GM10847 (cell line): ENCODE measurements around the gene PODN.

Experiments
- POLR2A ChIP-seq: IDR thresholded peaks from 2 replicates; pipeline ENCODE4 v1.6.1; 2011; ENCODE audit not compliant: insufficient read length; ENCODE audit errors: extremely low read depth

PODN gene

DNA sequence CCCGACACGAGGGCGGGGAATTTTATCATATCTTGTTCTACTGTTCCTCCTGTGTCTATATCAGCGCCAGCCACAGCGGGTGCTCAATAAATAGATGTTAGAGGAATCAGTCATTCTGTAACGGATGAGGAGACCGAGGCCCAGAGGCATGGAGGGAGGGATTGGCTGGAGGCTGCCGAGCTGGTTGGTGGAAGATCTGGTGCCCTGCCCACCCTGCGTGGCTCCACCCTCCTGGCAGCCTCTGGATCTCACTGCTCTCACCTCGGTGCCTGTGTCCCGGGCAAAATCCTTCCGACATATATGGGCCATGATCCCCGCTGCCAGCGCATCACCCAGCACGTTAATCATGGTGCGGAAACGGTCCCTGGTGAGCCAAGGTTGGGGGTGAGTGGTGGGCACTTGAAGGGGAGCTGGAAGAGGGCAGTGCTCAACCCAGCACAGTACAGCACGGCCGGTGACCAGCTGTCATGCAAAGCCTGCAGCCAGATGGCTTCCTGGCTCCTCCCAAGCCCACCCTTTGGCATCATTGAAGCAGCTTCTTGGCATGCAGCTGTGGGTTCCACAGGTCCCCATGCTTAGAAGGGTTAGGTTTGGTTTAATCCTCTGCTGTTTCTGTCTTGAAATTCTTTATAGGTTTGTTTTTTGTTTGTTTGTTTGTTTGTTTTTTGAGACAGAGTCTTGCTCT, 26.7 kb downstream of the PODN start:
- no peak for TF ChIP-seq POLR2A

- no peak for TF ChIP-seq POLR2A
These were observed 27.6 kb downstream of the PODN start for GRCh38 chr1:53089478-53090226.

DNA sequence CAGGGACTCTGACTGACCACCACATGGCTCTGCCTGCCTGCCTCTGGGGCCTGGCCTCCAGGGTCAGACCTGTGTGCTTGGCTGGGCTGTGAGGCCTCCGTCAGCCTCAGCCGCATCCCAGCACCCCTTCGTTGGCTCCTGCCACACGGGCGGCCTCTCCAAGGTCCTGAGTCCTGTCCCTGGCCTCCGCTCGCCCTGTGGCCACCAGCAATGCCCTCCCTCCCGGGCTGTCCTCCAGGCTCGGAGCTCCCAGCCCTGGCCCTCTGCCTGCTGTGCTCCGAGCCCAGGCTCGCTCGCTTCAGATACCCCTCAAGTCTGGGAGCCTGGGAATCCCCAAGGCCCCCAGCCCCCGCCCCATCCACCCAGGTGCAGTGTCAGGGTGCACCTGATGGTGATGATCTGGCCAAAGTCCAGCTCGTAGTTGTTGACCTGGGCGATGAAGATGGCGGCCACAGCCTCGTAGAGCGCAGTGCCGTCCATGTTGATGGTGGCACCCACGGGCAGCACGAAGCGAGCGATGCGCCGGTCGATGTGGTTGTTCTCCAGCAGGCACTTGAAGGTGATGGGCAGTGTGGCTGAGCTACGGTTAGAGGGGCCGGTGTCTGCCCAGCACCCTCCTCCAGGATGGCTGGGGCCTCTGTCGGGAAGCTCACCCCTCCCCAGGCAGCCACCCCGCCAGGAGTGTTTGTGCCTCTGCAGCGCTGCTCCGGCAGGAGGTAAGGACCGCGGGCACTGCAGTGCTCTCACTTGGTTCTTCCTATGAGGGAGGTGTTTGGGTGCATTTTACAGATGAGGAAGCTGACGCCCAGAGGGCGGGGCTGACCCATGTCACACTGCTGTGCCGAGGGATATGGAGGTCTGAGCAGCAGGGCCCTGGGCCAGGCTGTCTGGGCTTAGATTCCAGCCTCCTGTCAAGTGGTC, 28.5 kb downstream of the PODN start:
- TF ChIP-seq POLR2A = no peak

DNA sequence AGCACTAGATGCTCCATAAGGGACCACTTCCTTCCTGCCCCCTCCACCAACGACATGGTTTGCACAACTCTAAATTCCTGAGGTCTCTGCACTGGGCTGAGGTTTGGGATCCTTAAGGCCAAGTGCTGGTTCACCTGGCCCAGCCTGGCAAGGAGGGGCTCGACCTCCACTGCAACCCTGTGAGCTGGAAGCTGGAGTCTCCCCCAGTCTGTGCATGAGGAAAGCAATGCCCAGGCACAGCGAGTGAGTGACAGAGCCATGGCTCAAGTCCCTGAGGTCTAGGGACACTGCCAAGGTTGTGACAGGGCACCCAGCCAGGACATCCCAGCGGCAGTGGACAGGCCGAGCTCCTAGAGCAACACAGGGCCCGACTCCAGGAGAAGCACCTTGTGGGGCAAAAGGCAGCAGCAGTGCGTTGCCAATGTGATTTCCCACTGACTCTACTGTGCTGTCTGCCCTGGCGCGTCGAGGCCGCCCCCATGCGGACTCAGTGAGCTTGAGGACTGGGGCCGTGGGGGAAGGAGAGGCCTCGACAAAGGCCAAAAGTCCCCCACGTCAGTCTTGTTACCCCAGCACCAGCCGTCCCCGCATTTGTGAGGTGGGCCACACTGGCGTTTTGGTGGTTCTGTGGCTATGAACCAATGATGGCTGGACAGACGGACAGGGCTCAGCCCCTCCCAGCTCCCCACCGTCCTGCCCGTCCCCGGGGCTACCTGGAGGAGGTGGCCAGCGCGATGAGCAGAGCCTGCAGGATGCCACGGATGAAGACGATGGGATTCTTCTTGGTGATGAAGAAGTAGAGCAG, 30.0 kb downstream of the PODN start:
- TF ChIP-seq POLR2A = no peak

DNA sequence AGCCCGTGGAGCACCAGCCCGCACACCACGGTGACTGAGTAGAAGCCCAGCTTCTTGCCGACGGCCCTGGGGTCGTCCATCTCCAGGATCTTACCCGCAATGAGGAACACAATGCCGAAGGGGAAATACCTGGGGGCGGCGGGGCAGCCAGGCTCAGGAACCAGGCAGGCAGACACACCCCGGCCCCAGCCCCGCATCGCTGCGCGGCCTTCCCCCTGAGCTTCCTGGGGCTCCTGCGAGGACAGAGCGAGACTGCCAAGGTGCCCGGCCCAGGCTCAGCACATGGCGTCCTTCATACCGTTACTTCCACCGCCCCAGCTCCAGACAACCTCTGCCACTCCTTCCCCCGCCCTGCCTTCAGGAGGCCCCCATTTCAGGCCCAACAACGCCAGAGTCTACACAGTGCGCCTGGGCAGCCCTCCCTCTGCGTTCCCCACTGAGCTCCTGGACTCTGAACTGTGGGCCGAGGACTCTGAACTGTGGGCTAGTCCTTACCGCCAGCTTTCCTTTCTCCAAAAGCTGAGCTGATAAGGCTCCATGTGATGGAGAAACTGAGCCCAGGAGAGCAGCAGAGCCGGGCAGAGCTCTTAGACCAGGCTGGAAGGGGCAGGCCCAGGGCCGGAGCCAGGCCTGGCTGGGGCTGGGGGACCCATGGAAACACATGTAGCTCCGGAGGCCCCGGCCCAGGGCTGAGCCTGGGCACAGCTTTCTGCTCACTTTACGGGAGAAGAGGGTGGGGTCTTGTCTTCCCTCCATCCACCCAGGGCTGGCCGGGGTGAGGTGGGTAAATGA, 30.8 kb downstream of the PODN start:
- no peak for TF ChIP-seq POLR2A

DNA sequence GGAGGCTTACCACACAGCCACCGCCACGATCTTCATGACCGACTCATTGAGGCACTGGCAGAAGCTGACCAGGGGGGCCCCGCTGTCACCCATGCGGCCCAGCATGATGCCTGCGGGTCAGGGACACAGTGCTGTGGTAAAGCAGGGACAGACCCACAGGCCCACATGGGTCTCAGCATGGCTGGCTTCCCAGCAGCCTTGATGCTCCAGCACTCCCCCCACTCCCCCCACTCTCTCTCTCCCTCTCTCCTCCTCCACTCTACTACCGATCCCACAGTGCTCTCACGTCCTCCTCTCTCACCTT, 31.4 kb downstream of the PODN start:
- no peak for TF ChIP-seq POLR2A

GRCh38 chr1:53093778-53094532, 31.9 kb downstream of the PODN start:
- TF ChIP-seq POLR2A = no peak

- TF ChIP-seq POLR2A = no peak
These were observed 32.5 kb downstream of the PODN start for GRCh38 chr1:53094533-53094919.

- no peak for TF ChIP-seq POLR2A
These were observed 42.4 kb downstream of the PODN start for GRCh38 chr1:53104289-53104913.

- no peak for TF ChIP-seq POLR2A
These were observed 45.1 kb downstream of the PODN start for GRCh38 chr1:53107090-53107489.

GRCh38 chr1:53107570-53108322, 45.7 kb downstream of the PODN start:
- TF ChIP-seq POLR2A = no peak
